Fibroblast of lung (primary cell): Measurements from ENCODE around the gene SH3TC2. TPM values are rescaled to one million over a fixed set of nuclear protein-coding genes. Genes with fewer than 3 reads are reported as not detected.

ENCODE experiments used
- DNase-seq, 2 donors: peaks; one replicate each; pipeline versions ENCODE4 v3.0.0 to v3.0.0-alpha.2; 2010; ENCODE audit warnings: low read depth in 2 of 2
- H2AFZ ChIP-seq: 2 replicates; pipeline ENCODE4 v1.5.1; 2012; ENCODE audit warnings: low read length, control low read depth, inconsistent platforms
- H3K27ac ChIP-seq: 2 replicates; pipeline ENCODE4 v1.5.1; 2011; ENCODE audit warnings: low read length, control low read depth; ENCODE audit not compliant: insufficient read depth
- H3K27me3 ChIP-seq: 2 replicates; pipeline ENCODE4 v1.5.1; 2011; ENCODE audit warnings: mild to moderate bottlenecking, low read length; ENCODE audit not compliant: control insufficient read depth, insufficient read depth
- H3K36me3 ChIP-seq: 2 replicates; pipeline ENCODE4 v1.5.1; 2011; ENCODE audit warnings: low read length; ENCODE audit not compliant: control insufficient read depth, insufficient read depth
- H3K4me1 ChIP-seq: 2 replicates; pipeline ENCODE4 v1.5.1; 2011; ENCODE audit warnings: low read length; ENCODE audit not compliant: control insufficient read depth, insufficient read depth; ENCODE audit errors: extremely low read depth
- H3K4me2 ChIP-seq: 2 replicates; pipeline ENCODE4 v1.5.1; 2011; ENCODE audit warnings: low read length, control low read depth; ENCODE audit not compliant: insufficient read depth; ENCODE audit errors: extremely low read depth
- H3K4me3 ChIP-seq, 4 experiments: fragments of 200-600 bp in 1 of 4; sonication (generic) in 1 of 4; replicated peaks in 1 of 4; 2 replicates each; pipeline ENCODE4 v1.5.1; 2011 to 2016; ENCODE audit warnings: low read length in 4 of 4, low read depth in 3 of 4, mild to moderate bottlenecking in 3 of 4, control low read depth in 2 of 4, inconsistent platforms in 1 of 4, mixed read lengths in 1 of 4; ENCODE audit not compliant: insufficient read depth in 1 of 4; ENCODE audit errors: control extremely low read depth in 1 of 4
- H3K79me2 ChIP-seq: 2 replicates; pipeline ENCODE4 v1.5.1; 2012; ENCODE audit warnings: mild to moderate bottlenecking, low read length, inconsistent platforms; ENCODE audit not compliant: control insufficient read depth, insufficient read depth
- H3K9ac ChIP-seq: 2 replicates; pipeline ENCODE4 v1.5.1; 2011; ENCODE audit warnings: mild to moderate bottlenecking, low read length, control low read depth; ENCODE audit not compliant: insufficient read depth
- H3K9me3 ChIP-seq: 2 replicates; pipeline ENCODE4 v1.5.1; 2012; ENCODE audit warnings: low read depth, low read length; ENCODE audit not compliant: control insufficient read depth, insufficient read depth
- H4K20me1 ChIP-seq: 2 replicates; pipeline ENCODE4 v1.5.1; 2011; ENCODE audit warnings: low read length; ENCODE audit not compliant: control insufficient read depth, insufficient read depth; ENCODE audit errors: extremely low read depth
- CTCF ChIP-seq, 2 donors: IDR thresholded peaks in 1 of 2; conservative IDR thresholded peaks in 1 of 2; 1 replicate in 1 of 2; 2 replicates in 1 of 2; pipeline ENCODE4 v1.5.1; 2011 to 2012; ENCODE audit warnings: low read length in 2 of 2, control low read depth in 1 of 2, inconsistent platforms in 1 of 2, low read depth in 1 of 2, mild to moderate bottlenecking in 1 of 2
- EZH2 ChIP-seq: IDR thresholded peaks from 2 replicates; pipeline ENCODE4 v1.5.1; 2012; ENCODE audit warnings: low read length, control low read depth, mild to moderate bottlenecking; ENCODE audit errors: missing control alignments
- polyA plus RNA-seq, 2 donors: library from polyadenylated mRNA; depleted of rRNA in 1 of 2; stranded (reverse) in 1 of 2; unstranded in 1 of 2; fragments of >200 nt; gene quantifications; 2 replicates each; pipeline ENCODE4 v1.2.1, GENCODE V29; 2011 to 2012; ENCODE audit warnings: missing spikeins in 1 of 2
- total RNA-seq: library from RNA; depleted of rRNA; stranded (reverse); fragments of >200 nt; gene quantifications from 2 replicates; pipeline ENCODE4 v1.2.1, GENCODE V29; 2014

Gene SH3TC2
- total and polyA plus RNA-seq, 2 donors (not counting 1 experiment from before 2014, with no cell fraction given) = 0.83 to 3.2 TPM

- H2AFZ ChIP-seq = no peak overlapping the region
- no peaks in the 10 kb centered on the region for H3K36me3 ChIP-seq
- no peak overlapping the region for H3K9ac ChIP-seq
- no peak for TF ChIP-seq EZH2
- peak; percentile 55 to 67 for TF ChIP-seq CTCF (conservative IDR thresholded peaks at IDR 0.05 in 1 of 2, IDR thresholded peaks at IDR 0.05 in 1 of 2; ENCODE audit: low read depth in 1 of 2, low read length in 2 of 2)
- H3K79me2 ChIP-seq = no peaks in the 10 kb centered on the region
- no peak overlapping the region for H3K27ac ChIP-seq
- H3K4me3 ChIP-seq = no peak overlapping the region
- DNase-seq = peak; percentile 50 to 82
- H3K27me3 ChIP-seq = no peaks in the 10 kb centered on the region
- H3K4me2 ChIP-seq = no peak overlapping the region
- H3K9me3 ChIP-seq = no peaks in the 10 kb centered on the region
- H3K4me1 ChIP-seq = peaks cover 16% of the 10 kb centered on the region
- no peaks in the 10 kb centered on the region for H4K20me1 ChIP-seq
Measured at GRCh38 chr5:148998174-148998797, 64.6 kb downstream of the SH3TC2 start.

DNA sequence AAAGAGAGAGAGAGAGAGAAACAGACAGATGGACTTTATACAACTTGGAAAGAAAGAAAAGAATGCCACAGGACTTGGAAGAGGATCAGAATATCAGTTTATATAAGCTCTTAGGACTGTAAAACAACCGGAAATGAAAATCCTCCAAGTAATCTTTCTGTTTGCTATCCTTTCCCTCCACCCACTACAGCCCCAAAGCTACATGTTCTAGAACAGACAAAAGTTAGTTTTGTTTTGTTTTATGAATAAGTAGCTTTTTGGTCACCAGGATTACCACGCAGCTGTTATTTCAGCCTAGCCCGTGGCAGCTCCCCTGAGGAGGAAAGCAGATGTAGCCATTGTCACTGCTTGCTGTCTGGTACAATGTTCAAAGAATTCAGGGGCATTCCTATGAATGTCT, 66.6 kb downstream of the SH3TC2 start:
- no peak overlapping the region for H3K4me2 ChIP-seq

GRCh38 chr5:148995791-148996190, 67.1 kb downstream of the SH3TC2 start:
- no peak for DNase-seq
- no peak overlapping the region for H3K27ac ChIP-seq
- no peak overlapping the region for H3K4me2 ChIP-seq
- no peak overlapping the region for H3K4me3 ChIP-seq
- H3K9ac ChIP-seq = no peak overlapping the region
- no peaks in the 10 kb centered on the region for H4K20me1 ChIP-seq
- H2AFZ ChIP-seq = no peak overlapping the region
- TF ChIP-seq EZH2 (no peak), CTCF (conservative IDR thresholded peaks at IDR 0.05 in 1 of 2, IDR thresholded peaks at IDR 0.05 in 1 of 2; ENCODE audit: low read depth in 1 of 2, low read length in 2 of 2) (no peak)
- no peaks in the 10 kb centered on the region for H3K9me3 ChIP-seq
- no peaks in the 10 kb centered on the region for H3K27me3 ChIP-seq
- no peaks in the 10 kb centered on the region for H3K4me1 ChIP-seq
- no peaks in the 10 kb centered on the region for H3K36me3 ChIP-seq
- no peaks in the 10 kb centered on the region for H3K79me2 ChIP-seq

More for the DNA sequence above, 66.6 kb downstream of the SH3TC2 start:
- no peak for DNase-seq
- Histone ChIP-seq H3K9me3 (no peaks in the 10 kb centered on the region), H2AFZ (no peak overlapping the region), H4K20me1 (no peaks in the 10 kb centered on the region), H3K36me3 (no peaks in the 10 kb centered on the region), H3K79me2 (no peaks in the 10 kb centered on the region), H3K4me1 (peaks cover under 1% of the 10 kb centered on the region), H3K9ac (no peak overlapping the region), H3K4me3 (no peak overlapping the region), H3K27ac (no peak overlapping the region), H3K27me3 (no peaks in the 10 kb centered on the region)
- TF ChIP-seq EZH2 (no peak), CTCF (conservative IDR thresholded peaks at IDR 0.05 in 1 of 2, IDR thresholded peaks at IDR 0.05 in 1 of 2; ENCODE audit: low read depth in 1 of 2, low read length in 2 of 2) (no peak)
